Liver (tissue), 9 donors: ENCODE results near the gene TMEM272. TPM values are rescaled to one million over a fixed set of nuclear protein-coding genes. Genes with fewer than 3 reads are reported as not detected.

ENCODE experiments used
- DNase-seq: peaks from one replicate; pipeline ENCODE4 v3.0.0-alpha.2; 2017; ENCODE audit warnings: low spot score
- H3K27ac ChIP-seq, 2 donors: one replicate each; pipeline ENCODE4 v1.7.0; 2013; ENCODE audit warnings: inconsistent platforms in 2 of 2, low read length in 2 of 2, control low read depth in 1 of 2, low read depth in 1 of 2, mild to moderate bottlenecking in 1 of 2
- H3K27me3 ChIP-seq, 4 donors: one replicate each; pipeline versions ENCODE4 v1.6.1 to v1.7.0; 2013; ENCODE audit warnings: low read length in 3 of 4, inconsistent platforms in 1 of 4, mild to moderate bottlenecking in 1 of 4, moderate library complexity in 1 of 4; ENCODE audit not compliant: control insufficient read depth in 4 of 4, insufficient read depth in 4 of 4
- H3K36me3 ChIP-seq, 4 donors: one replicate each; pipeline versions ENCODE4 v1.6.1 to v1.7.0; 2013; ENCODE audit warnings: low read length in 3 of 4, mild to moderate bottlenecking in 3 of 4, low read depth in 1 of 4, moderate library complexity in 1 of 4; ENCODE audit not compliant: control insufficient read depth in 4 of 4, insufficient read depth in 3 of 4
- H3K4me1 ChIP-seq, 4 donors: one replicate each; pipeline versions ENCODE4 v1.6.1 to v1.7.0; 2013; ENCODE audit warnings: low read length in 3 of 4, mild to moderate bottlenecking in 3 of 4, moderate library complexity in 1 of 4; ENCODE audit not compliant: control insufficient read depth in 4 of 4, insufficient read depth in 4 of 4
- H3K4me3 ChIP-seq, 3 donors: one replicate each; pipeline versions ENCODE4 v1.6.1 to v1.7.0; 2013; ENCODE audit warnings: low read length in 3 of 3, control low read depth in 1 of 3, low read depth in 1 of 3, mild to moderate bottlenecking in 1 of 3
- H3K9ac ChIP-seq, 2 donors: one replicate each; pipeline ENCODE4 v1.7.0; 2013; ENCODE audit warnings: low read length in 2 of 2, mild to moderate bottlenecking in 2 of 2, moderate library complexity in 2 of 2, control low read depth in 1 of 2, low read depth in 1 of 2
- H3K9me3 ChIP-seq, 4 donors: one replicate each; pipeline versions ENCODE4 v1.6.1 to v1.7.0; 2013; ENCODE audit warnings: low read length in 3 of 4; ENCODE audit not compliant: control insufficient read depth in 4 of 4
- EGR1 ChIP-seq, 2 donors: IDR thresholded peaks; 2 replicates each; pipeline ENCODE4 v1.6.1; 2016 to 2018; ENCODE audit warnings: antibody characterized with exemption in 2 of 2, low read depth in 2 of 2
- FOXA1 ChIP-seq: IDR thresholded peaks from 2 replicates; pipeline ENCODE4 v1.6.1; 2016; ENCODE audit warnings: antibody characterized with exemption
- FOXA2 ChIP-seq: IDR thresholded peaks from 2 replicates; pipeline ENCODE4 v1.6.1; 2016; ENCODE audit warnings: antibody characterized with exemption
- GABPA ChIP-seq, 2 donors: IDR thresholded peaks in 1 of 2; conservative IDR thresholded peaks in 1 of 2; 2 replicates each; pipeline ENCODE4 v1.6.1; 2016; ENCODE audit warnings: antibody characterized with exemption in 2 of 2, mild to moderate bottlenecking in 1 of 2, moderate library complexity in 1 of 2
- RAD21 ChIP-seq, 2 donors: IDR thresholded peaks; 2 replicates each; pipeline ENCODE4 v1.6.1; 2016; ENCODE audit warnings: antibody characterized with exemption in 2 of 2, mild to moderate bottlenecking in 2 of 2
- RXRA ChIP-seq, 2 donors: IDR thresholded peaks; 2 replicates each; pipeline ENCODE4 v1.6.1; 2017 to 2018; ENCODE audit warnings: antibody characterized with exemption in 2 of 2, mild to moderate bottlenecking in 1 of 2
- TAF1 ChIP-seq: conservative IDR thresholded peaks from 2 replicates; pipeline ENCODE4 v1.6.1; 2016; ENCODE audit warnings: antibody characterized with exemption, mild to moderate bottlenecking
- YY1 ChIP-seq: IDR thresholded peaks from 2 replicates; pipeline ENCODE4 v1.6.1; 2016; ENCODE audit warnings: antibody characterized with exemption, mild to moderate bottlenecking
- ZBTB33 ChIP-seq: IDR thresholded peaks from 2 replicates; pipeline ENCODE4 v1.6.1; 2016; ENCODE audit warnings: antibody characterized with exemption
- WGBS: extraction: QIAGEN DNeasy Blood & Tissue Kit; methylation state at CpG from one replicate; pipeline ENCODE4 v1.1.7; 2013; 5-methylcytosine and 5-hydroxymethylcytosine counted together
- polyA plus RNA-seq, 2 donors: library from polyadenylated mRNA; stranded (reverse) in 1 of 2; unstranded in 1 of 2; fragments of 200-250 nt in 1 of 2; fragments of >200 nt in 1 of 2; fragmentation: Nextera tagmentation in 1 of 2; extraction: Ambion mirVana in 1 of 2; gene quantifications; one replicate each; pipeline versions ENCODE4 v1.2.1 to v1.2.3, GENCODE V29; 2013 to 2015
- total RNA-seq, 2 donors: library from RNA; depleted of rRNA; stranded (reverse); fragments of >200 nt; gene quantifications; one replicate each; pipeline ENCODE4 v1.2.3, GENCODE V29; 2014
- TF ChIP-seq, protein P1 (sequence below): fragments of 150-350 bp; IDR thresholded peaks from 2 replicates; pipeline ENCODE4 v1.5.1; 2017; ENCODE audit warnings: improper control_type of control experiment, low read depth, low read length; ENCODE audit not compliant: missing input control
- TF ChIP-seq, protein P2 (sequence below): IDR thresholded peaks from 2 replicates; pipeline ENCODE4 v1.6.1; 2016; ENCODE audit warnings: antibody characterized with exemption
- donor health status: healthy.
- donor health status: healthy.
- donor health status: healthy.
- donor health status: healthy.
- donor health status: healthy.

The TMEM272 gene
- total and polyA plus RNA-seq, 4 donors, result 0.02 to 0.42 (median 0.10) TPM

DNA sequence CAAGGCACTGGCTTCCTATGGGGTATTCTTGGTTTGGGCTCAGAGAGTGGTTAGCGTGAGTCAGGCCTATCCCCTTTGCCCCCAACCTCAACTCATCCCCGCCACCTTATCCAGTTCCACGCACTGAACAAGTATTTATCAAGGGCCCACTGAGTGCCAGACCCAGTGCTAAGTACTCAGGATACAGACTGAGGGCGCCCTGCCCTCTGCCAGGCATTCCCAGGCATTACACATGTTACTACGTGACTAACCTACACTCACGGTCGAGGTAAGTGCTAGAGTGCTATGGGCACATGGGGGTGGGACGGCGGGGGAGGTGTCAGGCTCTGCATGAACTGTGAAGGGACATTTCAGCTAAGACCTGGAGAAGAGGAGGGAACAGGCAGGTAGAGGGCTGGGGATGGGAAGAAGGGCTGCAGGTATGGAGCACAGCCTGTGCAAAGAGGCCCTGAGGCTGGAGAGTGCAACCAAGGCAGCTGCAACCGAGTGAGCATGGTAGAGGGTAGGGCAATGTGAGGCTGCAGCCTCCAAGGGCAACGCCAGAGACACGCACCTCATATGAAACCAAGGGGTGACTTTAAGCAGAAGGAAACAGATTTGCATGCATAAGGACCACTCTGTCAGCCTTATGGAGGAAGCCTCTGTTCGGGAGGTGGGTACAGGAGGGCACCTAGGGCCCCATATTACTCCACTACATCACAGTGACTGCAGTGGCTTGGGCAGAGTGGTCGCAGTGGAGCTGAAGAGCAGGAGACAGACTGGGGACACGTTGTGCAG lies 63.5 kb downstream of the TMEM272 start:
- no peak overlapping the region for H3K27ac ChIP-seq
- H3K9me3 ChIP-seq, result no peaks in the 10 kb centered on the region
- no peak overlapping the region for H3K9ac ChIP-seq
- H3K27me3 ChIP-seq, result no peaks in the 10 kb centered on the region
- 94% methylated on average over 15 of the region's 15 CpGs for WGBS
- no peak overlapping the region for H3K4me3 ChIP-seq
- no peaks in the 10 kb centered on the region for H3K36me3 ChIP-seq
- no peak for TF ChIP-seq ZBTB33
- TF ChIP-seq RAD21 (IDR thresholded peaks at IDR 0.05), result peak in 1 of 2 donors; percentile 46
- peaks cover 0 to 9% (median 5%) of the 10 kb centered on the region in 4 donors for H3K4me1 ChIP-seq
- DNase-seq, result no peak

DNA sequence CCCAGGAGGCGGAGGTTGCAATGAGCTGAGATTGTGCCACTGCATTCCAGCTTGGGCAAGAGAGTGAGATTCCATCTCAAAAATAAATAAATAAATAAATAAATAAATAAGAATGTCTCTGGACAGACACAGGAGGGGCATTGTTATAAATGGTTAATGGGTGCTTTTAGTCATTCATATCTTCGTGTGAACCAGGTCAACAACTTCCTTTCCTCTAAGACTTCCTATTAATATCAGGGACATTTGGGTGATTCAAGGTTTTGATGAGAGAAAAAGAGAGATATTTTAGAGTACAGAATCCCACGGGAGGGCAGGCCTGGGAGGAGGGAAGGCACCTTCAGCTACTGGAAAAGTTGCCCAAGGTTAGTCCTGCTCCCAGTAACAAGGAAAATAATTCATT lies 64.9 kb downstream of the TMEM272 start:
- Histone ChIP-seq H3K36me3 (no peaks in the 10 kb centered on the region), H3K4me1 (peaks cover 0 to 9% (median 5%) of the 10 kb centered on the region in 4 donors), H3K4me3 (no peak overlapping the region), H3K9ac (no peak overlapping the region), H3K9me3 (no peaks in the 10 kb centered on the region), H3K27me3 (no peaks in the 10 kb centered on the region), H3K27ac (no peak overlapping the region)
- no peak for TF ChIP-seq RXRA (IDR thresholded peaks at IDR 0.05)
- TF ChIP-seq, protein P1, sequence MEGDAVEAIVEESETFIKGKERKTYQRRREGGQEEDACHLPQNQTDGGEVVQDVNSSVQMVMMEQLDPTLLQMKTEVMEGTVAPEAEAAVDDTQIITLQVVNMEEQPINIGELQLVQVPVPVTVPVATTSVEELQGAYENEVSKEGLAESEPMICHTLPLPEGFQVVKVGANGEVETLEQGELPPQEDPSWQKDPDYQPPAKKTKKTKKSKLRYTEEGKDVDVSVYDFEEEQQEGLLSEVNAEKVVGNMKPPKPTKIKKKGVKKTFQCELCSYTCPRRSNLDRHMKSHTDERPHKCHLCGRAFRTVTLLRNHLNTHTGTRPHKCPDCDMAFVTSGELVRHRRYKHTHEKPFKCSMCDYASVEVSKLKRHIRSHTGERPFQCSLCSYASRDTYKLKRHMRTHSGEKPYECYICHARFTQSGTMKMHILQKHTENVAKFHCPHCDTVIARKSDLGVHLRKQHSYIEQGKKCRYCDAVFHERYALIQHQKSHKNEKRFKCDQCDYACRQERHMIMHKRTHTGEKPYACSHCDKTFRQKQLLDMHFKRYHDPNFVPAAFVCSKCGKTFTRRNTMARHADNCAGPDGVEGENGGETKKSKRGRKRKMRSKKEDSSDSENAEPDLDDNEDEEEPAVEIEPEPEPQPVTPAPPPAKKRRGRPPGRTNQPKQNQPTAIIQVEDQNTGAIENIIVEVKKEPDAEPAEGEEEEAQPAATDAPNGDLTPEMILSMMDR, result no peak
- no peak for TF ChIP-seq TAF1
- no peak for TF ChIP-seq FOXA1
- TF ChIP-seq EGR1 (IDR thresholded peaks at IDR 0.05; ENCODE audit: low read depth in 2 of 2), result no peak
- no peak for TF ChIP-seq FOXA2
- TF ChIP-seq, protein P2, sequence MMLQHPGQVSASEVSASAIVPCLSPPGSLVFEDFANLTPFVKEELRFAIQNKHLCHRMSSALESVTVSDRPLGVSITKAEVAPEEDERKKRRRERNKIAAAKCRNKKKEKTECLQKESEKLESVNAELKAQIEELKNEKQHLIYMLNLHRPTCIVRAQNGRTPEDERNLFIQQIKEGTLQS, result no peak
- TF ChIP-seq ZBTB33, result no peak
- TF ChIP-seq YY1, result no peak
- TF ChIP-seq GABPA (IDR thresholded peaks at IDR 0.05 in 1 of 2, conservative IDR thresholded peaks at IDR 0.05 in 1 of 2), result no peak
- no peak for DNase-seq
- WGBS, result 86% methylated on average over 3 of the region's 3 CpGs
